Neural cell (in vitro differentiated cells): ENCODE results near the gene POU4F3. TPM values are rescaled to one million over a fixed set of nuclear protein-coding genes. Genes with fewer than 3 reads are reported as not detected.

Source experiments
- H2AFZ ChIP-seq: fragments of 200-600, 300-800 bp; sonication (generic), shearing (Covaris generic); 2 replicates; pipeline ENCODE4 v1.6.0; 2014; ENCODE audit warnings: low read depth, mild to moderate bottlenecking, antibody characterized with exemption, low read length, moderate library complexity
- H3F3A ChIP-seq: fragments of 200-600 bp; shearing (Covaris generic); 2 replicates; pipeline ENCODE4 v1.6.1; 2016; ENCODE audit warnings: mild to moderate bottlenecking, moderate library complexity, mixed read lengths, antibody characterized with exemption, low read length; ENCODE audit not compliant: insufficient read depth, poor library complexity, severe bottlenecking
- H3K27ac ChIP-seq: fragments of 200-600, 300-800 bp; sonication (generic), shearing (Covaris generic); 2 replicates; pipeline ENCODE4 v1.5.1; 2014; ENCODE audit warnings: mild to moderate bottlenecking, low read length, moderate library complexity
- H3K27me3 ChIP-seq: fragments of 300-800, 200-600 bp; sonication (generic), shearing (Covaris generic); 2 replicates; pipeline ENCODE4 v1.6.0; 2014; ENCODE audit warnings: mild to moderate bottlenecking, low read depth, low read length, moderate library complexity; ENCODE audit not compliant: insufficient read depth
- H3K36me3 ChIP-seq: fragments of 300-800, 200-600 bp; sonication (generic), shearing (Covaris generic); 2 replicates; pipeline ENCODE4 v1.5.1; 2014; ENCODE audit warnings: mild to moderate bottlenecking, antibody characterized with exemption, low read length, moderate library complexity; ENCODE audit not compliant: insufficient read depth
- H3K4me2 ChIP-seq: fragments of 300-800, 200-600 bp; sonication (generic), shearing (Covaris generic); 2 replicates; pipeline ENCODE4 v1.6.0; 2014; ENCODE audit warnings: mild to moderate bottlenecking, low read length
- H3K4me3 ChIP-seq: fragments of 300-800, 200-600 bp; sonication (generic), shearing (Covaris generic); 2 replicates; pipeline ENCODE4 v1.5.1; 2014; ENCODE audit warnings: mild to moderate bottlenecking, low read length, moderate library complexity
- H3K79me2 ChIP-seq: fragments of 200-600 bp; shearing (Covaris generic); replicated peaks from 2 replicates; pipeline ENCODE4 v1.6.0; 2014; ENCODE audit warnings: mild to moderate bottlenecking, low read length, moderate library complexity; ENCODE audit not compliant: insufficient read depth
- H3K9ac ChIP-seq: fragments of 300-800, 200-600 bp; sonication (generic), shearing (Covaris generic); 2 replicates; pipeline ENCODE4 v1.6.1; 2016; ENCODE audit warnings: mild to moderate bottlenecking, low read length, mixed read lengths
- H3K9me2 ChIP-seq: fragments of 200-600 bp; shearing (Covaris generic); 2 replicates; pipeline ENCODE4 v1.6.1; 2016; ENCODE audit warnings: mild to moderate bottlenecking, low read length, mixed read lengths; ENCODE audit not compliant: insufficient read depth
- H3K9me3 ChIP-seq: fragments of 200-600, 300-800 bp; sonication (generic), shearing (Covaris generic); 2 replicates; pipeline ENCODE4 v1.6.1; 2016; ENCODE audit warnings: mild to moderate bottlenecking, mixed run types, low read length, moderate library complexity, mixed read lengths
- H4K20me1 ChIP-seq: fragments of 200-600 bp; shearing (Covaris generic); 2 replicates; pipeline ENCODE4 v1.6.1; 2016; ENCODE audit warnings: mild to moderate bottlenecking, mixed run types; ENCODE audit not compliant: insufficient read depth
- EP300 ChIP-seq: fragments of 450-650 bp; conservative IDR thresholded peaks from 2 replicates; pipeline ENCODE4 v1.6.1; 2014; ENCODE audit warnings: antibody characterized with exemption, mild to moderate bottlenecking, moderate library complexity; ENCODE audit not compliant: poor library complexity, severe bottlenecking
- EZH2 ChIP-seq: fragments of 200-600, 300-800 bp; shearing (Covaris generic), sonication (generic); IDR thresholded peaks from 2 replicates; pipeline ENCODE4 v1.6.1; 2014; ENCODE audit warnings: antibody characterized with exemption, low read length, borderline replicate concordance, mild to moderate bottlenecking; ENCODE audit not compliant: insufficient read depth, poor library complexity, severe bottlenecking
- MXI1 ChIP-seq: fragments of 450-650 bp; conservative IDR thresholded peaks from 2 replicates; pipeline ENCODE4 v1.6.1; 2014; ENCODE audit warnings: antibody characterized with exemption, mild to moderate bottlenecking; ENCODE audit not compliant: poor library complexity, severe bottlenecking
- POLR2AphosphoS5 ChIP-seq: IDR thresholded peaks from 2 replicates; pipeline ENCODE4 v1.6.1; 2012
- RAD21 ChIP-seq: fragments of 450-650 bp; conservative IDR thresholded peaks from 2 replicates; pipeline ENCODE4 v1.6.1; 2014; ENCODE audit warnings: antibody characterized with exemption, mild to moderate bottlenecking, moderate library complexity
- SMC3 ChIP-seq: fragments of 450-650 bp; conservative IDR thresholded peaks from 2 replicates; pipeline ENCODE4 v1.6.1; 2014; ENCODE audit warnings: antibody characterized with exemption, mild to moderate bottlenecking, moderate library complexity; ENCODE audit not compliant: poor library complexity
- TAF1 ChIP-seq: IDR thresholded peaks from 2 replicates; pipeline ENCODE4 v1.6.1; 2012; ENCODE audit warnings: low read depth
- polyA plus RNA-seq: library from polyadenylated mRNA; depleted of rRNA; stranded (reverse); fragments of >200 nt; gene quantifications from 2 replicates; pipeline ENCODE4 v1.2.3, GENCODE V29; 2014
- TF ChIP-seq, protein P1 (sequence below): IDR thresholded peaks from 2 replicates; pipeline ENCODE4 v1.6.1; 2012; ENCODE audit warnings: borderline replicate concordance
- TF ChIP-seq, protein P2 (sequence below): fragments of 450-650 bp; IDR thresholded peaks from 2 replicates; pipeline ENCODE4 v1.5.1; 2014; ENCODE audit warnings: antibody characterized with exemption, mild to moderate bottlenecking, moderate library complexity; ENCODE audit not compliant: poor library complexity, severe bottlenecking

The POU4F3 gene
- polyA plus RNA-seq, 1 donor from 2014 or later, result 0.15 TPM

DNA sequence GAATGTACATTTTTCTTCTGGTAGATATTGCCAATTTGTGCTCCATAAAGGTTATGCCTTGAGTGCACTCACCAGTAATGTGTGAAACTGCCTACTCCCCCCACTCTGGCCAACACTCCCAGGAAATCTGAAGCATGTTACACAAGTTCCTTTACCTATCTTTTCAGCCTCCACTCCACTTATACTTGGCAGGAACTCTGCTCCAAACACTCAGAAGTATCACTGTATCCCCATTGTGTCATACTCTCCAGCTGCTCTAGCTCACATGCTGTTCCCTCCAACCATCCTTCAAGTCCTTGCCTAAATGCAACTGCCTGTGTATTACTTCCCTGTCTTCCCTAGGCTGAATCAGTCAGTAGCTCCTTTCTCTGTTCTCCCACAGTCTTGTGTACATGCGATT, 28.3 kb downstream of the POU4F3 start:
- Histone ChIP-seq H3K36me3 (no peaks in the 10 kb centered on the region), H3K4me2 (no peak overlapping the region), H3K4me3 (no peak overlapping the region), H3K9me2 (no peaks in the 10 kb centered on the region), H4K20me1 (no peaks in the 10 kb centered on the region), H3K9me3 (no peaks in the 10 kb centered on the region), H2AFZ (no peak overlapping the region), H3K79me2 (no peaks in the 10 kb centered on the region), H3K27me3 (no peaks in the 10 kb centered on the region), H3F3A (no peaks in the 10 kb centered on the region), H3K9ac (no peak overlapping the region), H3K27ac (no peak overlapping the region)
- TF ChIP-seq EP300 (no peak), EZH2 (no peak), RAD21 (no peak), POLR2AphosphoS5 (no peak), MXI1 (no peak), SMC3 (no peak), TAF1 (no peak)
- TF ChIP-seq, protein P1, sequence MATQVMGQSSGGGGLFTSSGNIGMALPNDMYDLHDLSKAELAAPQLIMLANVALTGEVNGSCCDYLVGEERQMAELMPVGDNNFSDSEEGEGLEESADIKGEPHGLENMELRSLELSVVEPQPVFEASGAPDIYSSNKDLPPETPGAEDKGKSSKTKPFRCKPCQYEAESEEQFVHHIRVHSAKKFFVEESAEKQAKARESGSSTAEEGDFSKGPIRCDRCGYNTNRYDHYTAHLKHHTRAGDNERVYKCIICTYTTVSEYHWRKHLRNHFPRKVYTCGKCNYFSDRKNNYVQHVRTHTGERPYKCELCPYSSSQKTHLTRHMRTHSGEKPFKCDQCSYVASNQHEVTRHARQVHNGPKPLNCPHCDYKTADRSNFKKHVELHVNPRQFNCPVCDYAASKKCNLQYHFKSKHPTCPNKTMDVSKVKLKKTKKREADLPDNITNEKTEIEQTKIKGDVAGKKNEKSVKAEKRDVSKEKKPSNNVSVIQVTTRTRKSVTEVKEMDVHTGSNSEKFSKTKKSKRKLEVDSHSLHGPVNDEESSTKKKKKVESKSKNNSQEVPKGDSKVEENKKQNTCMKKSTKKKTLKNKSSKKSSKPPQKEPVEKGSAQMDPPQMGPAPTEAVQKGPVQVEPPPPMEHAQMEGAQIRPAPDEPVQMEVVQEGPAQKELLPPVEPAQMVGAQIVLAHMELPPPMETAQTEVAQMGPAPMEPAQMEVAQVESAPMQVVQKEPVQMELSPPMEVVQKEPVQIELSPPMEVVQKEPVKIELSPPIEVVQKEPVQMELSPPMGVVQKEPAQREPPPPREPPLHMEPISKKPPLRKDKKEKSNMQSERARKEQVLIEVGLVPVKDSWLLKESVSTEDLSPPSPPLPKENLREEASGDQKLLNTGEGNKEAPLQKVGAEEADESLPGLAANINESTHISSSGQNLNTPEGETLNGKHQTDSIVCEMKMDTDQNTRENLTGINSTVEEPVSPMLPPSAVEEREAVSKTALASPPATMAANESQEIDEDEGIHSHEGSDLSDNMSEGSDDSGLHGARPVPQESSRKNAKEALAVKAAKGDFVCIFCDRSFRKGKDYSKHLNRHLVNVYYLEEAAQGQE, result no peak
- TF ChIP-seq, protein P2, sequence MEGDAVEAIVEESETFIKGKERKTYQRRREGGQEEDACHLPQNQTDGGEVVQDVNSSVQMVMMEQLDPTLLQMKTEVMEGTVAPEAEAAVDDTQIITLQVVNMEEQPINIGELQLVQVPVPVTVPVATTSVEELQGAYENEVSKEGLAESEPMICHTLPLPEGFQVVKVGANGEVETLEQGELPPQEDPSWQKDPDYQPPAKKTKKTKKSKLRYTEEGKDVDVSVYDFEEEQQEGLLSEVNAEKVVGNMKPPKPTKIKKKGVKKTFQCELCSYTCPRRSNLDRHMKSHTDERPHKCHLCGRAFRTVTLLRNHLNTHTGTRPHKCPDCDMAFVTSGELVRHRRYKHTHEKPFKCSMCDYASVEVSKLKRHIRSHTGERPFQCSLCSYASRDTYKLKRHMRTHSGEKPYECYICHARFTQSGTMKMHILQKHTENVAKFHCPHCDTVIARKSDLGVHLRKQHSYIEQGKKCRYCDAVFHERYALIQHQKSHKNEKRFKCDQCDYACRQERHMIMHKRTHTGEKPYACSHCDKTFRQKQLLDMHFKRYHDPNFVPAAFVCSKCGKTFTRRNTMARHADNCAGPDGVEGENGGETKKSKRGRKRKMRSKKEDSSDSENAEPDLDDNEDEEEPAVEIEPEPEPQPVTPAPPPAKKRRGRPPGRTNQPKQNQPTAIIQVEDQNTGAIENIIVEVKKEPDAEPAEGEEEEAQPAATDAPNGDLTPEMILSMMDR, result no peak

DNA sequence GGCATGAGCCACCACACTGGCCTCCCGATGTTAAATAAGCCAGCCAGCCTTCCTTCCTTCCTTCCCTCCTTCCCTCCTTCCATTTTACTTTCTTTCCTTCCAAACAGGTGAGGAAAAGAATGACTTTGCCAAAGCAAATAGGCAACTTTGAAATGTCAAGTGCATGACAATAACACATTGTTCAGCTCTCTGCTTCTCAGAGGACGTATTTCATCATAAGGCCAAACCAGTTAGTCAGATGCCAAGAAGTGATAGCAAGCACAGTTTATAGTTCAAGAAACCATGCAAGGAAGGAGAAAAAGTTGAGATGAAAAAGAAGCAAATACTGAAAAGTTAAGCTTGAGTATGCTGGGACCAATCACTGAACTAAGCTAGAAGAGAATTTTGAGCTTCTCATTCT, 29.5 kb downstream of the POU4F3 start:
- no peaks in the 10 kb centered on the region for H3K36me3 ChIP-seq
- no peak for TF ChIP-seq RAD21
- TF ChIP-seq SMC3, result no peak
- TF ChIP-seq TAF1, result no peak
- TF ChIP-seq EP300, result no peak
- TF ChIP-seq, protein P2, result no peak
- TF ChIP-seq, protein P1, result no peak
- TF ChIP-seq EZH2, result no peak
- TF ChIP-seq POLR2AphosphoS5, result no peak
- no peak for TF ChIP-seq MXI1
- no peaks in the 10 kb centered on the region for H3F3A ChIP-seq
- no peaks in the 10 kb centered on the region for H3K27me3 ChIP-seq
- H3K9me3 ChIP-seq, result no peaks in the 10 kb centered on the region
- no peaks in the 10 kb centered on the region for H3K9me2 ChIP-seq
- H4K20me1 ChIP-seq, result no peaks in the 10 kb centered on the region
- no peak overlapping the region for H3K27ac ChIP-seq
- H3K4me3 ChIP-seq, result no peak overlapping the region
- H3K4me2 ChIP-seq, result no peak overlapping the region
- no peak overlapping the region for H3K9ac ChIP-seq
- no peaks in the 10 kb centered on the region for H3K79me2 ChIP-seq
- no peak overlapping the region for H2AFZ ChIP-seq
